Neural crest cell (in vitro differentiated cells): Measurements from ENCODE around the gene PLIN1. TPM values are rescaled to one million over a fixed set of nuclear protein-coding genes. Genes with fewer than 3 reads are reported as not detected.
A peak's percentile ranks its signal among the peaks of the same experiment; 100 is the strongest.

Experiments used
- DNase-seq: peaks from one replicate; pipeline ENCODE4 v3.0.0; 2021; ENCODE audit warnings: low read depth, mixed read lengths, low spot score
- H3K27ac Mint-ChIP-seq: one replicate; pipeline ENCODE4 v1.8.0; 2021; ENCODE audit warnings: mild to moderate bottlenecking, mixed read lengths; ENCODE audit not compliant: unreplicated experiment
- H3K27me3 Mint-ChIP-seq: 2 replicates; pipeline ENCODE4 v1.8.0; 2021; ENCODE audit warnings: low read depth, mild to moderate bottlenecking, mixed read lengths
- H3K36me3 Mint-ChIP-seq: 2 replicates; pipeline ENCODE4 v1.8.0; 2021; ENCODE audit warnings: low read depth, mild to moderate bottlenecking, mixed read lengths
- H3K4me1 Mint-ChIP-seq: 2 replicates; pipeline ENCODE4 v1.8.0; 2021; ENCODE audit warnings: mixed read lengths
- H3K4me3 Mint-ChIP-seq: one replicate; pipeline ENCODE4 v1.8.0; 2021; ENCODE audit warnings: mild to moderate bottlenecking, mixed read lengths
- H3K9me3 Mint-ChIP-seq: 2 replicates; pipeline ENCODE4 v1.8.0; 2021; ENCODE audit warnings: mixed read lengths
- total RNA-seq: library from RNA; stranded (reverse); gene quantifications from 2 replicates; pipeline ENCODE4 v1.2.1, GENCODE V29; 2021
- TF ChIP-seq, protein P1 (sequence below): fragments of 200-600 bp; sonication (generic); conservative IDR thresholded peaks from 2 replicates; pipeline ENCODE4 v1.5.0; 2021; ENCODE audit warnings: antibody characterized with exemption, mild to moderate bottlenecking

The PLIN1 gene
- total RNA-seq, 1 donor from 2014 or later = 0.56 TPM

DNA sequence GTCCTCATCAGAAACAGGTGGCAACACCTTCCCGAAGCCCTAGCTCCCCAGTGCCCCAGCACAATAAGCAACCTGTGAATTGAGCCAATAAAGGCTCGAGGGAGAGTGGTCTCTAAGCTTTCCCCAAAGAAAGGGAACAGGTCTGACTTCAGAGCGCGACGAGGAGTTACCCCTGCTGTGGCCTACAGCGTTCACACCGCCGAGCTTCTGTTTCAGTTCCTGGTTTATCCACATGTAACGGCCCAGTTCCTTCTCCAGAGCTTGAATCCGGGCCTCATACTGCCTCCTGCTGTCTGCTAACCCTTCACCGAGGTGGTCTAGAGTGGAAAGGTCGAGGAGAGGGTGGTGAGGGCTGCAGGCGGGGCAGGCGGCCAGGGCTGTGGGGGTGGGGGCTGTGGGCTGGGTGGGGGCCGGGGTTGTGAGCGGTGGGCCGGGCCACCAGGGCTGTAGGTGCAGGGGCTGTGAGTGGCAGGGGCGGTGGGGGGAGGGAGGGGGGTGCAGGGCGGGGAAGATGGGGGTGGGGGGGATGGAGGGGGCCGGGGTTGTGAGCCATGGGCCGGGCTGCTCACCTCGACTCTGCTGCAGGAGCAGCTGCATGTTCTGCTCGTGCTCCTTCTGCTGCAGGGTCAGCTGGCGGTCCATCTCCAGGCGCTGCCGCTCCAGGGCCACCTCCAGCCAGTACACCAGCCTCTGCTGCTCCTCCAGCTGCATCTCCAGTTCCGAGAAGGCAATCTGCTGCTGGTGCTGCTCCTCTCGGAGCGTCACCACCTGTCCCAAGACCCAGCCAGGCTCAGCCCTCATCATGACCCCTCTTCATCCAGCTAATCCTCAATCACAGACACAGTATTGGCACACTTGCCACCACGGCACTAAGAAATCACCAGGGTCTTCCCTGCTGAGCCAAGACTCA, 50.1 kb downstream of the PLIN1 start:
- Mint-ChIP-seq H3K9me3 (no peaks in the 10 kb centered on the region), H3K27me3 (peaks cover 5% of the 10 kb centered on the region), H3K4me3 (peak overlapping the region; percentile 35), H3K27ac (no peak overlapping the region), H3K36me3 (peaks cover 62% of the 10 kb centered on the region), H3K4me1 (peaks cover 4% of the 10 kb centered on the region)
- no peak for DNase-seq
- TF ChIP-seq, protein P1, sequence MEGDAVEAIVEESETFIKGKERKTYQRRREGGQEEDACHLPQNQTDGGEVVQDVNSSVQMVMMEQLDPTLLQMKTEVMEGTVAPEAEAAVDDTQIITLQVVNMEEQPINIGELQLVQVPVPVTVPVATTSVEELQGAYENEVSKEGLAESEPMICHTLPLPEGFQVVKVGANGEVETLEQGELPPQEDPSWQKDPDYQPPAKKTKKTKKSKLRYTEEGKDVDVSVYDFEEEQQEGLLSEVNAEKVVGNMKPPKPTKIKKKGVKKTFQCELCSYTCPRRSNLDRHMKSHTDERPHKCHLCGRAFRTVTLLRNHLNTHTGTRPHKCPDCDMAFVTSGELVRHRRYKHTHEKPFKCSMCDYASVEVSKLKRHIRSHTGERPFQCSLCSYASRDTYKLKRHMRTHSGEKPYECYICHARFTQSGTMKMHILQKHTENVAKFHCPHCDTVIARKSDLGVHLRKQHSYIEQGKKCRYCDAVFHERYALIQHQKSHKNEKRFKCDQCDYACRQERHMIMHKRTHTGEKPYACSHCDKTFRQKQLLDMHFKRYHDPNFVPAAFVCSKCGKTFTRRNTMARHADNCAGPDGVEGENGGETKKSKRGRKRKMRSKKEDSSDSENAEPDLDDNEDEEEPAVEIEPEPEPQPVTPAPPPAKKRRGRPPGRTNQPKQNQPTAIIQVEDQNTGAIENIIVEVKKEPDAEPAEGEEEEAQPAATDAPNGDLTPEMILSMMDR = no peak

GRCh38 chr15:89628301-89628700, 50.9 kb downstream of the PLIN1 start:
- Mint-ChIP-seq H3K9me3 (no peaks in the 10 kb centered on the region), H3K4me1 (peaks cover 4% of the 10 kb centered on the region), H3K27ac (no peak overlapping the region), H3K36me3 (peaks cover 60% of the 10 kb centered on the region), H3K4me3 (no peak overlapping the region), H3K27me3 (peaks cover 5% of the 10 kb centered on the region)
- no peak for DNase-seq
- TF ChIP-seq, protein P1 = no peak

GRCh38 chr15:89627256-89627970, 51.8 kb downstream of the PLIN1 start:
- H3K27me3 Mint-ChIP-seq = peaks cover 3% of the 10 kb centered on the region
- TF ChIP-seq, protein P1 = no peak
- H3K36me3 Mint-ChIP-seq = peaks cover 61% of the 10 kb centered on the region
- peaks cover 4% of the 10 kb centered on the region for H3K4me1 Mint-ChIP-seq
- H3K9me3 Mint-ChIP-seq = no peaks in the 10 kb centered on the region
- H3K27ac Mint-ChIP-seq = no peak overlapping the region
- DNase-seq = no peak
- H3K4me3 Mint-ChIP-seq = no peak overlapping the region

- Mint-ChIP-seq H3K4me1 (peaks cover 4% of the 10 kb centered on the region), H3K27me3 (peaks cover 2% of the 10 kb centered on the region), H3K4me3 (no peak overlapping the region), H3K36me3 (peaks cover 51% of the 10 kb centered on the region), H3K9me3 (no peaks in the 10 kb centered on the region), H3K27ac (no peak overlapping the region)
- TF ChIP-seq, protein P1 = no peak
- DNase-seq = no peak
Measured at GRCh38 chr15:89625716-89626115, 53.5 kb downstream of the PLIN1 start.

DNA sequence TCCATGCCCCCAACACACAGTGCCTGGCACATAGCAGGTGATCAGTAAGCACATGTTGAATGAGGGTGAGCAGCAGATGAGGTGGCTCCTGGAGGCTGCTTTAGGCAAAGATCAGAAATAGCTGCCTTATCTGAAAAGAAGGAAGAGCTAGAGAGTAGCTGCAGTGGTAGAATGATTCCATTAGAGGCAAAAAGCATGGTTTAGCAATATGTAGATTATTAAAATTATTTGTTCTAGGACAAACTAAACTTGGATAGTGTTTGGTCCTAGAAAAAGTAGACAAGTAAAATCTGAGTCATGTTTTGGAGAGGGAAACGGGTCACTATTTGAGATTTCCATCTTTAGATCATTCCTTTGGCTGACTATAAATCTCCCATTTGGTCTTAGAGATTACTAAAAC, 56.0 kb downstream of the PLIN1 start:
- Mint-ChIP-seq H3K36me3 (peaks cover 43% of the 10 kb centered on the region), H3K9me3 (no peaks in the 10 kb centered on the region), H3K27me3 (no peaks in the 10 kb centered on the region), H3K4me3 (no peak overlapping the region), H3K4me1 (no peaks in the 10 kb centered on the region), H3K27ac (no peak overlapping the region)
- DNase-seq = no peak
- TF ChIP-seq, protein P1 = no peak
